Type B pancreatic cell (in vitro differentiated cells): Measurements from ENCODE around the gene PADI4. TPM values are rescaled to one million over a fixed set of nuclear protein-coding genes. Genes with fewer than 3 reads are reported as not detected.

Experiments used
- DNase-seq: peaks from one replicate; pipeline ENCODE4 v3.0.0; 2021; ENCODE audit warnings: mixed read lengths; ENCODE audit not compliant: unreplicated experiment; ENCODE audit errors: extremely low spot score
- H3K27ac Mint-ChIP-seq: 2 replicates; pipeline ENCODE4 v1.8.0; 2021; ENCODE audit warnings: mild to moderate bottlenecking, mixed read lengths
- H3K27me3 Mint-ChIP-seq: 2 replicates; pipeline ENCODE4 v1.8.0; 2021; ENCODE audit warnings: mixed read lengths
- H3K36me3 Mint-ChIP-seq: 2 replicates; pipeline ENCODE4 v1.8.0; 2021; ENCODE audit warnings: mixed read lengths
- H3K4me1 Mint-ChIP-seq: one replicate; pipeline ENCODE4 v1.8.0; 2021; ENCODE audit warnings: mixed read lengths; ENCODE audit not compliant: unreplicated experiment
- H3K4me3 Mint-ChIP-seq: 2 replicates; pipeline ENCODE4 v1.8.0; 2021; ENCODE audit warnings: mild to moderate bottlenecking, mixed read lengths
- H3K9me3 Mint-ChIP-seq: 2 replicates; pipeline ENCODE4 v1.8.0; 2021; ENCODE audit warnings: mixed read lengths
- CTCF ChIP-seq: fragments of 200-600 bp; sonication (generic); conservative IDR thresholded peaks from 2 replicates; pipeline ENCODE4 v1.5.0; 2021; ENCODE audit warnings: antibody characterized with exemption, mild to moderate bottlenecking
- total RNA-seq: library from RNA; stranded (reverse); gene quantifications from 2 replicates; pipeline ENCODE4 v1.2.1, GENCODE V29; 2021; ENCODE audit warnings: low replicate concordance

Gene PADI4
- total RNA-seq, 1 donor from 2014 or later, result not detected

GRCh38 chr1:17359808-17360207 is 51.8 kb downstream of the PADI4 start:
- TF ChIP-seq CTCF, result no peak
- Mint-ChIP-seq H3K9me3 (peaks cover 10% of the 10 kb centered on the region), H3K36me3 (no peaks in the 10 kb centered on the region), H3K27me3 (peaks cover 9% of the 10 kb centered on the region), H3K4me3 (no peak overlapping the region), H3K27ac (no peak overlapping the region), H3K4me1 (no peaks in the 10 kb centered on the region)
- DNase-seq, result no peak

GRCh38 chr1:17360272-17360956 is 52.4 kb downstream of the PADI4 start:
- Mint-ChIP-seq H3K36me3 (no peaks in the 10 kb centered on the region), H3K27ac (no peak overlapping the region), H3K9me3 (peaks cover 10% of the 10 kb centered on the region), H3K27me3 (peaks cover 9% of the 10 kb centered on the region), H3K4me1 (no peaks in the 10 kb centered on the region), H3K4me3 (no peak overlapping the region)
- DNase-seq, result no peak
- no peak for TF ChIP-seq CTCF

DNA sequence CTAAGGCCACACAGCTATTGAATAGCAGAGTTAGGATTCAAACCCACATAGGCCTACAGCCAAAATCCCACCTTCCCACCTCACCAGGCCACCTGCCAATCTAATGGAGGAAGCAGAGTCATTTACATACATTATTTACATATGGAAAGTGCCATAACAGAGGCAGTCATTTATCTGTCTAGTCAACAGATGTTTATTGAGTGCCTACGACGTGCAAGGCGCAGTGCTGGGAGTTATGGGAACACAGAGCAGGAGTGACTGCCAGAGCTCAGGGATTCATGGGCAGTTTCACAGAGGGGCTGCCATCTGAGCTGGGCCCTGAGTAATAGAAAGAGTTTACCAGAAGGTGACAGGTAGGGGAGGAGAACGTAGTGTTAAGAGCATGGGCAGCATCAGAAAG is 53.7 kb downstream of the PADI4 start:
- DNase-seq, result no peak
- no peak for TF ChIP-seq CTCF
- Mint-ChIP-seq H3K4me1 (no peaks in the 10 kb centered on the region), H3K4me3 (no peak overlapping the region), H3K9me3 (peaks cover 10% of the 10 kb centered on the region), H3K27me3 (peaks cover 13% of the 10 kb centered on the region), H3K27ac (no peak overlapping the region), H3K36me3 (no peaks in the 10 kb centered on the region)

GRCh38 chr1:17363351-17363750 is 55.4 kb downstream of the PADI4 start:
- Mint-ChIP-seq H3K36me3 (no peaks in the 10 kb centered on the region), H3K9me3 (peaks cover 10% of the 10 kb centered on the region), H3K4me1 (no peaks in the 10 kb centered on the region), H3K4me3 (no peak overlapping the region), H3K27ac (no peak overlapping the region), H3K27me3 (peaks cover 20% of the 10 kb centered on the region)
- no peak for DNase-seq
- no peak for TF ChIP-seq CTCF

DNA sequence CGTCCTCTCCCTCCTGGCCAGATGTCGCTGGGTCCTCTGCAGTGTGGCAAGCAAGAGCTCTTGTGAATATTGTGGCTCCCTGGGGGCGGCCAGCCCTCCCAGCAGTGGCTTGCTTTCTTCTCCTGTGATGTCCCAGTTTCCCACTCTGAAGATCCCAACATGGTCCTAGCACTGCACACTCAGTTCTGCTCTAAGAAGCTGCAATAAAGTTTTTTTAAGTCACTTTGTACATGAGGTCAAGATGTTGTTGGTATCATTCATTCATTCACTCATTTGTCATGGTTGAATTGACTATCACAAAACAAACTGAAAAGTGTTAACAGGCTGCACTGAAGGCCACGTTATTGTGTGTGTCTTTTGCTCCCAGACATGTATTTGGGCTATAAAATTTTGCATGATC is 55.8 kb downstream of the PADI4 start:
- H3K4me3 Mint-ChIP-seq, result no peak overlapping the region
- H3K27me3 Mint-ChIP-seq, result peaks cover 23% of the 10 kb centered on the region
- no peaks in the 10 kb centered on the region for H3K4me1 Mint-ChIP-seq
- peaks cover 10% of the 10 kb centered on the region for H3K9me3 Mint-ChIP-seq
- H3K36me3 Mint-ChIP-seq, result no peaks in the 10 kb centered on the region
- H3K27ac Mint-ChIP-seq, result no peak overlapping the region
- TF ChIP-seq CTCF, result no peak
- no peak for DNase-seq
